GM04504 (cell line): ENCODE measurements around the gene ITLN2.
"Not testable (repeated sequence)": the region's sequence is repeated elsewhere in the genome, so short reads cannot be mapped to it uniquely, and the experiment has no call there.

ENCODE experiments used
- DNase-seq: peaks from one replicate; pipeline ENCODE4 v3.0.0-alpha.2; 2012; ENCODE audit warnings: low read depth

Gene ITLN2

GRCh38 chr1:160905617-160905989 is 49.0 kb downstream of the ITLN2 start:
- no peak for DNase-seq

GRCh38 chr1:160904783-160905616 is 49.6 kb downstream of the ITLN2 start:
- DNase-seq, result no peak

GRCh38 chr1:160902251-160902650 is 52.4 kb downstream of the ITLN2 start:
- not testable (repeated sequence) for DNase-seq

GRCh38 chr1:160901768-160902167 is 52.8 kb downstream of the ITLN2 start:
- DNase-seq, result no peak

- DNase-seq, result not testable (repeated sequence)
Measured at GRCh38 chr1:160900683-160901082, 53.9 kb downstream of the ITLN2 start.
